GM21825 (cell line): ENCODE measurements around the gene ERICH2.
"Not testable (repeated sequence)": the region's sequence is repeated elsewhere in the genome, so short reads cannot be mapped to it uniquely, and the experiment has no call there.

ENCODE experiments used
- ATAC-seq: cut with Tn5 transposase; IDR thresholded peaks from one replicate; pipeline ENCODE4 v1.9.1; 2021; ENCODE audit warnings: mild to moderate bottlenecking, moderate library complexity; ENCODE audit not compliant: unreplicated experiment

The ERICH2 gene, protein sequence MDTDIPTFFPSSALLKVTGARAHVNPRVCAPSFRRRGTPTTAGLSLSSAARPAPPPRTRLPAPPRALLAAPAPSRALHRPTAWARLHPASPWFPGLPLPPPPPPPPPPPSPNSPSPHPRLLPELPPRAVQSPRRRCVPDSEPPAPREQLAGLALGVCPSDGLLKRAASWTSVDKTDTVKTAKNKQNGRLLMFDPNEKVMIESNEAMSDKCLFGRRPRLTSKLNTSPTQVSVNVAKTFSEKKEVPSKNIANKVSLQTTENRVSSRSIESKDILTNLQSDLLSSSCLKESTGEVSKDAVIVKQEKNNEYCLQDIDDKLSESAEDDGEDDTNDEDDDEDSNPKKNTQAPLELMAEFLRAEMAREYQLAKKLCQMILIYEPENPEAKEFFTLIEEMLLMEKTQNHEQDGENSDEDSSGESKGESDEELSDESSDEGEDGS

DNA sequence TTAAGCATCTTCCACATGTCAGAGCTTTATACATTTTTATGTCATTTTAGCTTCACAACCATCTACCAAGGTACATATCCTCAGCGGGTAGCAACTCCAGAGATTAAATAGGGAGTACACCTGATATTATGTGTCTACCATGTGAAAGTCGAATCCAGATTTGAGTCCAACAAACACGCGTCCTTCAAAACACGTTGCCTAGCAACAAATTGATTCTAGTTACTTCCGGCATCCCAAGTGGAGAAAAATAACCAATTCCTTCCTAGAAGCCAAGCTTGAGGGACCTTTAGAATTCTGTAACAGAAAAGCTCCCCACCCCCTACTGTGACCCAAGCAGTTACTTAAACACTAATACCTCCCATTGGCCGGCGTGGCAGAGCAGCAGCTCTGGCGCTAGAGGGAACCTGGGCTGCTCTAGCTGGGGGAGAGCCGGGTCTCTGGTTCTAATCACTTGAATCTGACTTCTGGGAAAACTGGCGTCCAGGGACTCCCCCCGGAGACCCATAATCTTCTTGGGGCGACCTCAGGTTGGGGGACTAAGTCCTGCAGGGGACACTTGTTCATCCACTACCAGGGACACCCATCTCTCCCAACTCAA is at the start of gene ERICH2:
Gene ERICH2, plus strand, starts transcription at position 371 of the 598 bp plus-strand sequence. CDS start 304 bp downstream, outside the sequence.
- ATAC-seq = peak; percentile 41

- ATAC-seq = no peak
Observed at GRCh38 chr2:170721678-170722077, 48.5 kb upstream of the ERICH2 start.

- no peak for ATAC-seq
Observed at GRCh38 chr2:170722301-170722700, 47.9 kb upstream of the ERICH2 start.

- ATAC-seq = no peak
Observed at GRCh38 chr2:170723446-170723958, 46.7 kb upstream of the ERICH2 start.

- ATAC-seq = no peak
Observed at GRCh38 chr2:170733798-170734600, 36.2 kb upstream of the ERICH2 start.

DNA sequence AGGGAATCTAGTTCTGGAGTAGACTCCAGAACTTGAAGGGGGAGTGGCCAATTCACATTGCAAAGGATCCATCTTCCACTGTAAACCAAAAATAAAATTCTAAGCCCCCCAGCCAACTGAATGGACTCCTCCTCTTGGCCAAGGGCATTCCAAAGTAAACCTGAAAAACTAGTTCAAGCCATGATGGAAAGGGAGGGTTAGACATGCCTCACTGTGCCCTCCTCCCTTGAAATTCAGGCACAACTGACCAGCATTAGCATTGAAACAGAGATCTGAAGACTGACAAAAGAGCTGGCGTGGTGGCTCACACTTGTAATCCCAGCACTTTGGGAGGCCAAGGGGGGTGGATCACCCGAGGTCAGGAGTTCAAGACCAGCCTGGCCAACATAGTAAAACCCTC is 35.6 kb upstream of the ERICH2 start:
- not testable (repeated sequence) for ATAC-seq

- ATAC-seq = no peak
Observed at GRCh38 chr2:170736628-170737027, 33.5 kb upstream of the ERICH2 start.

DNA sequence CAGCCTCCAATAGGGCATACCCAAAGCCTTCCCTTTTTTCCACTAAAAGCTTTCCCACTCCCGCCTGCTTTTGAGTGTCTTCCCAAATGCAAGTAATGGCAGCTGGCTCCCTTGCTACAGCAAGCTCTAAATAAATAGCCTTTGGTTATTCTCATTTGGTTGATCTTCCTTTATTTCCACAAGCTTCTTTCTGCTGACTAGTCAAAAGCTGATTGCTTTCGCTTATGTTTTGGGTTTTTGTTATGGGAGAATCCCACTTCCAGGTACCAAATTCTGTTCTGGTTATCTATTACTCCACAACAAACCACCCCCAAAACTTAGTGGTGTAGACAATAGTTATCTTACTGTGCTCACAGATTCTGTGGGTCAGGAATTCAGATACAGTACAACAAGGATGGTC is 32.8 kb upstream of the ERICH2 start:
- ATAC-seq = no peak

GRCh38 chr2:170737821-170738220 is 32.4 kb upstream of the ERICH2 start:
- ATAC-seq = no peak

DNA sequence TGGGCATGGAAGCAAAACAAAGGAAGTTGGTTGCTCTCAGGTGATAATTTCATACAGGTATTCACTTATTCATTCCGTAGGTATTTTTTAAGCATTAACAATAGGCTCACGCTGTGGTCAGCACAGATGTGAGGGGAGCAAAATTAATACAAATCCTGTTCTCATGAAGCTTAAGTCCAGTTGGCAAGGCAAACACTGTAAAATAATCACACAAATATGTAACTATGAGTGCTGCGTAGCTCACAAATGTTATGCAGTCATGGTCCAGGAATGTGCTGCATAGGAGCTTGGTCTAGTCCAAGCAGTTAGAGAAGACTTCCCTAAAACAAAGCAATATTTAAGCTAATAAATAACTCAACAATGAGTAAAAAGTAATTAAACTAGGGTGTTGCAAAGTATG is 31.1 kb upstream of the ERICH2 start:
- ATAC-seq = no peak

- ATAC-seq = no peak
Observed at GRCh38 chr2:170739507-170740046, 30.6 kb upstream of the ERICH2 start.

DNA sequence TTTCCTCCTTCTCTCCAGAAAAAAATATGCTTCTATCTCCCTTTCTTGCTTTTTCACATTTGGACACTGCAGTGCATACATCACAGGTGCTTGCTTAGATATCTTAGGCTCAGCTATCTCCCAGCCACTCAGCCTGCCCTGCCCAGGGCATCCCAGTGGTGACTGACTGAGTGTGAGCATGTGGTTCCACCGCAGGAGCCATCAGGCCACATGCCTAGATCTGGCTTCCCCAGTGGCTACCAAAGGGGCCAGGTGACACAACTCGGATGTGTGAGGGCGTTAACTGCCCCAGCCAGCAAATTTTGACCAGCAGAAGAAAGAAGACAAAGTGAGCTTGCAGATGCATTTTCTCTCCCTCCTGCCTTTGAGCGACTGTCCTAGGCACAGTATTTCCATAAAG is 29.5 kb upstream of the ERICH2 start:
- no peak for ATAC-seq

GRCh38 chr2:170742000-170742399 is 28.2 kb upstream of the ERICH2 start:
- ATAC-seq = no peak

DNA sequence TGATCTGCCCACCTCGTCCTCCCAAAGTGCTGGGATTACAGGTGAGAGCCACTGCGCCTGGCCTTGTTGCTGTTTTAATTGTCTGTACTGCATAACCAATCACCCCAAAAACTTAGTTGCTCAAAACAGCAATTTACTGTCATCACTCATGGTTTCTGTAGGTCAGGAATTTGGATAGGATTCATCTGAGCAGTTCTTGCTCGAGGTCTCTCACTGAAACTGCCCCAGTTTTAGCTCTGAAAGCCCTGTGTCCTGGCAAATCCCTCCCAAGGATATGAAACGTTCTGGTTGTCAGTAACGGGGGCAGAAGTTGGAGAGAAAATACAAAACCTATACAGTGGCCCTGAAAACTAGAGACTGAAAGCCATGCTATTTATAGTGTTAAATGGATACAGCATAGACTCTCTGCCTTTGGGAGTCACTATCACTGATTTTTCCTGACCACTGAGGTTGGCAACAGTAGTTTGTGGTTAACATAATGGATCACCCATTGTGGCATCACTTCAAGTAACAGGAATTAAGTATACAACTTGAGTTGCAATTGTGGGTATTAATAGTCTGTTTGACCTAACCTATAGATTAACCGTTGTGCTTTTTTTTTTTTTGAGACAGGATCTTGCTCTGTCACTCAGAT is 27.2 kb upstream of the ERICH2 start:
- ATAC-seq = no peak

DNA sequence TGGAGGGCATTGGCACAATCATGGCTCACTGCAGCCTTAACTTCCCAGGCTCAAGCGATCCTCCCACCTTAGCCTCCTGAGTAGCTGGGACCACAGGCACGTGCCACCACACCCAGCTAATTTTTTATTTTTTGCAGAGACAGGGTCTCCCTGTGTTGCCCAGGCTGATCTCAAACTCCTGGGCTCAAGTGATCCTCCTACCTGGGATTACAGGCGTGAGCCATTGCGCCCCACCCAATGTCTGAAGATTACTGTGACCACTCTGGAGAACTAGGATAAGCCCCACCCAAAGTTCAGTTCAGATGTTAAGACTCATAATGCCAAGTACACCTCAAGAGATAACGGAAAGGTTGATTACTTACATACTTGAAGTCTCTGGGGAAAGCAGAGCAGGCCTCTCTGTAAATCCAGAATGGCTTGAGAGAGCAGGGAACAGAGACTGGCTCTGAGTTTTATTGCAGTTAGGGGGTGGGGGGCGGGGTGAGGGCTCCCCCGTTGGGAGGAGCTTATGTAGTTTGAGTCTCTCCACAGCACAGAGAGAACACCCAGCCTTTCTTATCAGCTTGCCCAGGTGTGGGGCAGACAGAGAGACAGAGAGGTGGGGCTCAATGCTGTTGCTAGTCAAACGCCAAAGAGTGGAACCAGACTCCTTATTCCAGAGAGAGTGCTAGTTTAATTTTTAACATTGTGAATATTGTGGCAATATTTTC is 26.5 kb upstream of the ERICH2 start:
- no peak for ATAC-seq

GRCh38 chr2:170744248-170745002 is 25.8 kb upstream of the ERICH2 start:
- ATAC-seq = no peak

DNA sequence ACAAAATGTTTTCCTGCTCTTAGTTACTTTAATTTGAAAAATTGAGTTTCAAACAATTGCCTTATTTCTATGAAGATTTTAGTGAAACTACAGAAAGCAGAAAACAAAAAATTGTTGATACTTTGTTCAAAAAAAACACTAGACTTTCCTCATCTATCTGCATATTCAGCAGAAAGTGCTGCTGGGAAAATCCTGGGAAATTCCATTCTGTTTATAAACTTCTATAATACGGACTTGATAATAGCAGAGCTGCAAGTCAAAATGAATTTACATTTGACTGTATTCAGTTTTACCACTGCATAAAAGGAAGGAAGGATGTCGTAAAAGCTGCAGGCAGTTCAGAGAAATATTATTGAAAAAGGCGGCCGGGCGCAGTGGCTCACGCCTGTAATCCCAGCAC is 24.9 kb upstream of the ERICH2 start:
- no peak for ATAC-seq

GRCh38 chr2:170747921-170748320 is 22.3 kb upstream of the ERICH2 start:
- no peak for ATAC-seq

DNA sequence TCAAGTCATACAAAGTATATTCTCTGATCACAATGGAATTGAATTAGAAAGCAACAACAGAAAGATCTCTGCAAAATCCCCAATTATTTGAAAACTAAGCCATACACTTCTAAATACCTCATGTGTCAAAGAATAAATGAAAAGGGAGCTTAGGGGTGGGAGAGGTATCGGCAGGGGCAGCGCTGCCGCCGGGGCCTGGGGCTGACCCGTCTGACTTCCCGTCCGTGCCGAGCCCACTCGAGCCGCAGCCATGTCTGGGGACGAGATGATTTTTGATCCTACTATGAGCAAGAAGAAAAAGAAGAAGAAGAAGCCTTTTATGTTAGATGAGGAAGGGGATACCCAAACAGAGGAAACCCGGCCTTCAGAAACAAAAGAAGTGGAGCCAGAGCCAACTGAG is 18.6 kb upstream of the ERICH2 start:
- ATAC-seq = not testable (repeated sequence)
